Stomach (tissue), 9 donors: ENCODE results near the gene VARS2. TPM values are rescaled to one million over a fixed set of nuclear protein-coding genes. Genes with fewer than 3 reads are reported as not detected.
A peak's percentile ranks its signal among the peaks of the same experiment; 100 is the strongest.
"Not testable (repeated sequence)": the region's sequence is repeated elsewhere in the genome, so short reads cannot be mapped to it uniquely, and the experiment has no call there.

Experiments used
- DNase-seq, 2 donors: peaks; one replicate each; pipeline versions ENCODE4 v3.0.0 to v3.0.0-alpha.2; 2013 to 2019
- H3K27ac ChIP-seq, 5 donors: fragments of 200-600 bp in 4 of 5; sonication (generic) in 4 of 5; one replicate each; pipeline ENCODE4 v1.5.1; 2013 to 2019; ENCODE audit warnings: mild to moderate bottlenecking in 1 of 5, moderate library complexity in 1 of 5
- H3K27me3 ChIP-seq, 3 donors: fragments of 200-600 bp; sonication (generic); one replicate each; pipeline ENCODE4 v1.5.1; 2017 to 2019; ENCODE audit warnings: mixed run types in 1 of 3
- H3K36me3 ChIP-seq, 4 donors: fragments of 200-600 bp; sonication (generic); 1 replicate in 3 of 4; 2 replicates in 1 of 4; pipeline ENCODE4 v1.5.1; 2016 to 2019
- H3K4me1 ChIP-seq, 4 donors: fragments of 200-600 bp; sonication (generic); one replicate each; pipeline ENCODE4 v1.5.1; 2016 to 2019
- H3K4me3 ChIP-seq, 4 donors: fragments of 200-600 bp; sonication (generic) in 3 of 4; one replicate each; pipeline ENCODE4 v1.5.1; 2016 to 2019; ENCODE audit warnings: mild to moderate bottlenecking in 1 of 4
- H3K9me3 ChIP-seq, 4 donors: fragments of 200-600 bp; sonication (generic); one replicate each; pipeline ENCODE4 v1.5.1; 2016 to 2019
- EP300 ChIP-seq: sonication (generic); formaldehyde crosslinking; IDR thresholded peaks from one replicate; pipeline ENCODE4 v1.6.1; 2017; ENCODE audit warnings: antibody characterized with exemption
- POLR2A ChIP-seq, 4 donors: fragments of 450-650 bp; IDR thresholded peaks; one replicate each; pipeline ENCODE4 v1.6.1; 2016; ENCODE audit warnings: antibody characterized with exemption in 4 of 4, control low read depth in 2 of 4, mild to moderate bottlenecking in 1 of 4, moderate library complexity in 1 of 4
- POLR2AphosphoS5 ChIP-seq, 3 donors: sonication (generic); formaldehyde crosslinking; IDR thresholded peaks; one replicate each; pipeline ENCODE4 v1.6.1; 2016; ENCODE audit warnings: antibody characterized with exemption in 3 of 3
- WGBS, 5 donors: extraction: QIAGEN DNeasy Blood & Tissue Kit in 3 of 5; methylation state at CpG; one replicate each; pipeline versions ENCODE4 v1.1.5 to v1.1.7; 2013 to 2018; 5-methylcytosine and 5-hydroxymethylcytosine counted together
- intact Hi-C: fragments of 100-400 bp; cut with DNase I; formaldehyde crosslinking; loops from one replicate; pipeline ENCODE4 v1.15.1; 2023; ENCODE audit warnings: low total_unique reads
- polyA plus RNA-seq, 3 donors: library from polyadenylated mRNA; stranded (reverse); fragments of 200-250 nt; gene quantifications; one replicate each; pipeline ENCODE4 v1.2.3, GENCODE V29; 2013
- total RNA-seq, 5 donors: library from RNA; depleted of rRNA; stranded (reverse); fragments of >200 nt; gene quantifications; one replicate each; pipeline versions ENCODE4 v1.1.0 to v1.2.3, GENCODE V29; 2014 to 2016
- TF ChIP-seq, protein P1 (sequence below), 7 experiments: fragments of 450-650 bp in 4 of 7; fragments of 200-600 bp in 3 of 7; sonication (generic) in 3 of 7; IDR thresholded peaks; one replicate each; pipeline ENCODE4 v1.5.1; 2016 to 2019; ENCODE audit warnings: antibody characterized with exemption in 7 of 7, control low read depth in 2 of 7, mild to moderate bottlenecking in 1 of 7
- donor health status: healthy with polysubstance abuse.
- donor health status: Bipolar disorder and iron deficiency.
- donor health status: healthy.

VARS2 gene
- total and polyA plus RNA-seq, 8 donors = 1.2 to 61.6 (median 21.6) TPM

DNA sequence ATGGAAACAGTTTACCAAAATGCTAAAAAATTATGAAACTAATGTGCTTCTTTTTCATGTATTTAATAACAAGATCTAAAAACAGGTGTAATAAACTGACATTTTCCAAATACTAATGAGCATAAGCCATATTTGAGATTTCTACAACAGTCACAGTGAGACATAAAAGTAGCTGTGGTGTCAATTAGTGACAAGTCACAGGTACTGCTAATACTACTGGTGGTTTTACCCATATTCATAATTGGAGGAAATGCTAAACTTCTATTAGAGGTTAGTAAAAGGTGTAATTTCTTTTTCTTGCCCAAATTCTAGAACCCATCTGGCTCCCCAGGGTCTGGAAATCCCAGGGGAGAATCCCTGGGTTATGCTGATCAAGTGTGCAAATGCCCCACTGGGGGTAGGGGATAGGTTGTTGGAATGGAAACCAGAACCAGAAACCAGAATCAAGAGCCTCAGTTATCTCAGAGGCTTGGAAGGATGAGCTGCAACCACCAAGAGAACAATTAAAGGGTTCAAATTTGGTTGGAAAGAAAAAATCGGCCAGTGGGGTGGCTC is 13.1 kb upstream of the VARS2 start:
- WGBS, 5 donors = 48 to 93% (median 68%) methylated on average over 1 of the region's 1 CpG
- H3K4me1 ChIP-seq = no peaks in the 10 kb centered on the region
- H3K27ac ChIP-seq = no peak overlapping the region
- H3K4me3 ChIP-seq = no peak overlapping the region
- H3K27me3 ChIP-seq = no peaks in the 10 kb centered on the region
- DNase-seq = no peak
- H3K9me3 ChIP-seq = no peaks in the 10 kb centered on the region
- intact Hi-C loops = no loop called here
- H3K36me3 ChIP-seq = peaks cover 33 to 46% (median 44%) of the 10 kb centered on the region in 4 donors
- TF ChIP-seq EP300 (no peak), POLR2AphosphoS5 (IDR thresholded peaks at IDR 0.05) (no peak), POLR2A (IDR thresholded peaks at IDR 0.05) (no peak)
- TF ChIP-seq, protein P1, sequence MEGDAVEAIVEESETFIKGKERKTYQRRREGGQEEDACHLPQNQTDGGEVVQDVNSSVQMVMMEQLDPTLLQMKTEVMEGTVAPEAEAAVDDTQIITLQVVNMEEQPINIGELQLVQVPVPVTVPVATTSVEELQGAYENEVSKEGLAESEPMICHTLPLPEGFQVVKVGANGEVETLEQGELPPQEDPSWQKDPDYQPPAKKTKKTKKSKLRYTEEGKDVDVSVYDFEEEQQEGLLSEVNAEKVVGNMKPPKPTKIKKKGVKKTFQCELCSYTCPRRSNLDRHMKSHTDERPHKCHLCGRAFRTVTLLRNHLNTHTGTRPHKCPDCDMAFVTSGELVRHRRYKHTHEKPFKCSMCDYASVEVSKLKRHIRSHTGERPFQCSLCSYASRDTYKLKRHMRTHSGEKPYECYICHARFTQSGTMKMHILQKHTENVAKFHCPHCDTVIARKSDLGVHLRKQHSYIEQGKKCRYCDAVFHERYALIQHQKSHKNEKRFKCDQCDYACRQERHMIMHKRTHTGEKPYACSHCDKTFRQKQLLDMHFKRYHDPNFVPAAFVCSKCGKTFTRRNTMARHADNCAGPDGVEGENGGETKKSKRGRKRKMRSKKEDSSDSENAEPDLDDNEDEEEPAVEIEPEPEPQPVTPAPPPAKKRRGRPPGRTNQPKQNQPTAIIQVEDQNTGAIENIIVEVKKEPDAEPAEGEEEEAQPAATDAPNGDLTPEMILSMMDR (IDR thresholded peaks at IDR 0.05) = no peak

DNA sequence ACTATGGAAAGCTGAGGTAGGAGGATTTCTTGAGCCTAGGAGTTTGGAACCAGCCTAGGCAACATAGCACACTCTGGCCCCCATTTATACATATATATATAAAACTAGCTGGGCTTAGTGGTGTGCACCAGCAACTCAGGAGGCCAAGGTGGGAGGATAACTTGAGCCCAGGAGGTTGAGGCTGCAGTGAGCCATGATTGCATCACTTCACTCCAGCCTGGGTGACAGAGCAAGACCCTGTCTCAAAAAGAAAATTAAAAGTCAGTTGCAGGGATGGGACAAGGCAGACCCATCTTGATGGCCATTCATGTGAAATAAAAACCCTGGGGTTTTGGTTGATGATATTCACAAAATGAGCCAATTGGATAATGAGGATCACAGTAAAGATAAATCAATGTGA is 12.6 kb upstream of the VARS2 start:
- intact Hi-C loops = no loop called here
- H3K9me3 ChIP-seq = no peaks in the 10 kb centered on the region
- H3K36me3 ChIP-seq = peaks cover 32 to 41% (median 39%) of the 10 kb centered on the region in 4 donors
- H3K27me3 ChIP-seq = no peaks in the 10 kb centered on the region
- TF ChIP-seq POLR2AphosphoS5 (IDR thresholded peaks at IDR 0.05) = no peak
- TF ChIP-seq, protein P1 (IDR thresholded peaks at IDR 0.05) = no peak
- TF ChIP-seq EP300 = no peak
- TF ChIP-seq POLR2A (IDR thresholded peaks at IDR 0.05) = no peak
- DNase-seq = no peak
- no peak overlapping the region for H3K27ac ChIP-seq
- no peak overlapping the region for H3K4me3 ChIP-seq
- peaks cover 0 to 2% (median 0%) of the 10 kb centered on the region in 4 donors for H3K4me1 ChIP-seq

DNA sequence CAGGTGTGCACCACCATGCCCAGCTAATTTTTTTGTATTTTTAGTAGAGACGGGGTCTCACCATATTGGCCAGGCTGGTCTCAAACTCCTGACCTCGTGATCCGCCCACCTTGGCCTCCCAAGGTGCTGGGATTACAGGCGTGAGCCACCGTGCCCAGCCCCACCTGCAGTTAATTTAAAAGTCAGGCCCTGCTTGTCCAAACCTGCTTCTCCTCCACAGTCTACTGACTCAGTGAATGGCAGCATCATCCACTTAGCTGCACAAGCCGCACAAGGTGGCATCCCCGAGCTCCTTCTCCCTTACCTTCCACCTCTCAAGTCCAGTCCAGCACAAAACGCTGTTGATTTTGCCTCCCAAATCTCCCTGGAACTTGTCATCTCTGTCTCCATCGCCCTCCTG is 11.8 kb upstream of the VARS2 start:
- DNase-seq, intact Hi-C loops, H3K9me3 ChIP-seq, H3K27ac ChIP-seq, H3K4me3 ChIP-seq, H3K4me1 ChIP-seq, H3K27me3 ChIP-seq: not testable (repeated sequence)
- 69 to 80% (median 75%) methylated on average over 9 of the region's 9 CpGs for WGBS, 5 donors
- H3K36me3 ChIP-seq = peaks cover 24 to 34% (median 31%) of the 10 kb centered on the region in 4 donors

DNA sequence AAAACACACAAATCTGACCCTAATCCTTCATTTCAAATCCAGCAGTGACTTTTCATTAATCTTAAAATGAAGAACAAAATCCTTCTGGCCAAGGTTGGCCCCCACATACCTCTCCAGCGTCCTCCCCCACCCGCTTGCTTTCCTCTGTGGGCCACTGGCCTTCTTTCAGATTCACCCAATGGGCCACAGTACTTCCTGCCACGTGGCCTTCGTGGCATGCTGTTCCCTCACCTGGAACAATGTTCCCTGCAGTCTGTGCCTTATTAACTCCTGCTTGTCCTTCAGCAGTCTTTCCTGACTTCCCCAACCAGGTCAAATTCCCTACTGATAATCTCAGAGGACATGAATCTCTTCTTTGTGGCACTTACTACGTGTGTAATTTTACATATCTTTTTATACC is 11.3 kb upstream of the VARS2 start:
- Histone ChIP-seq H3K4me3 (no peak overlapping the region), H3K27me3 (no peaks in the 10 kb centered on the region), H3K27ac (no peak overlapping the region), H3K9me3 (no peaks in the 10 kb centered on the region), H3K4me1 (peaks cover 0 to 12% (median 8%) of the 10 kb centered on the region in 4 donors), H3K36me3 (peaks cover 19 to 29% (median 26%) of the 10 kb centered on the region in 4 donors)
- no peak for DNase-seq
- intact Hi-C loops = no loop called here
- TF ChIP-seq POLR2A (IDR thresholded peaks at IDR 0.05) (no peak), POLR2AphosphoS5 (IDR thresholded peaks at IDR 0.05) (no peak), EP300 (no peak)
- TF ChIP-seq, protein P1 (IDR thresholded peaks at IDR 0.05) = no peak
- 30 to 44% (median 36%) methylated on average over 5 of the region's 5 CpGs for WGBS, 5 donors

DNA sequence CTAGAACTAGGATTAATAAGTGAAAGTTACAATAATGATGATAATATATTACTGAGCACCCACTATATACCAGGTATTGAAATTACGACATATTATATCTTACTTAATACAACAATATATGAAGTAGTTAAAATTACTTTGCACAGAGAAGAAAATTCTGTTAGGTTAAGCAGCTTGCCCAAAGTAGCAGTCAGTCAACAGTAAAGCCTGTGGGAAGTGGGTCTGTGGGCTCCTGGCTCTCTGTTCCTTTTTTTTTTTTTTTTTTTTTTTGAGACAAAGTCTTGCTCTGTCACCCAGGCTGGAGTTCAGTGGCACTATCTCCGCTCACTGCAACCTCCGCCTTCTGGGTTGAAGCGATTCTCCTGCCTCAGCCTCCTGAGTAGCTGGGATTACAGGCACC is 10.8 kb upstream of the VARS2 start:
- no peak overlapping the region for H3K27ac ChIP-seq
- no peak for DNase-seq
- 79 to 96% (median 92%) methylated on average over 4 of the region's 4 CpGs for WGBS, 5 donors

DNA sequence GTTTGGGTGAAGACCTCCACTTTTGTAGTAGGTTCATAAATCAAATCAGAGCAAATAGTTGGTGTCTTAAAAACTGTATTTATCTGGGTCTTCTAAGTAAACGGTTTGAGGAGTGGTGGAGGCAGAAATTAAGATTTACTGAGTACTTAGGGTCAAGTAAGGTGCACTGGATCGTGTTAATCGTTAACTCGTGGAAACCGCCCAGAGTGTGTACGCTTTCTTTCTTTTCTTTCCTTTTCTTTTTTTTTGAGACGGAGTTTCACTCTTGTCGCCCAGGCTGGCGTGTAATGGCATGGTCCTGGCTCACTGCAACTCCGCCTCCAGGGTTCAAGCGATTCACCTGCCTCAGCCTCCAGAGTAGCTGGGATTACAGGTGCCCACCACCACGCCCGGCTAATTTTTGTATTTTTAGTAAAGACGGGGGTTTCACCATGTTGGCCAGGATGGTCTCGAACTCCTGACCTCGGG is 6.7 kb upstream of the VARS2 start:
- H3K27ac ChIP-seq = peak overlapping the region; percentile 70 to 82 (median 77)
- H3K4me3 ChIP-seq = peak overlapping the region; percentile 60 to 94 (median 92)
- H3K27me3 ChIP-seq, H3K9me3 ChIP-seq, intact Hi-C loops: not testable (repeated sequence)
- WGBS, 5 donors = 20 to 33% (median 27%) methylated on average over 13 to 16 of the region's 16 CpGs
- H3K36me3 ChIP-seq = peaks cover 19 to 28% (median 28%) of the 10 kb centered on the region in 4 donors
- DNase-seq = peak; percentile 63 to 67
- H3K4me1 ChIP-seq = peaks cover 7 to 28% (median 23%) of the 10 kb centered on the region in 4 donors

More for the DNA sequence above, 10.8 kb upstream of the VARS2 start:
- Histone ChIP-seq H3K27me3 (no peaks in the 10 kb centered on the region), H3K9me3 (no peaks in the 10 kb centered on the region), H3K36me3 (peaks cover 14 to 23% (median 21%) of the 10 kb centered on the region in 4 donors), H3K4me1 (peaks cover 0 to 12% (median 9%) of the 10 kb centered on the region in 4 donors), H3K4me3 (no peak overlapping the region)
- TF ChIP-seq, protein P1 (IDR thresholded peaks at IDR 0.05) = no peak
- intact Hi-C loops = no loop called here
